Fibroblast of mammary gland (primary cell): ENCODE results near the gene RFX2.

ENCODE experiments used
- DNase-seq: peaks from one replicate; pipeline ENCODE4 v3.0.0-alpha.2; 2010; ENCODE audit warnings: low read depth
- H3K4me3 ChIP-seq: 2 replicates; pipeline ENCODE4 v1.5.1; 2011; ENCODE audit warnings: low read depth, mild to moderate bottlenecking, low read length, moderate library complexity; ENCODE audit not compliant: control insufficient read depth
- CTCF ChIP-seq: conservative IDR thresholded peaks from 2 replicates; pipeline ENCODE4 v1.5.1; 2011; ENCODE audit warnings: low read depth, low read length, inconsistent platforms; ENCODE audit not compliant: control insufficient read depth, insufficient read depth

The RFX2 gene

GRCh38 chr19:6099599-6099998 lies 10.7 kb downstream of the RFX2 start:
- TF ChIP-seq CTCF = no peak
- no peak overlapping the region for H3K4me3 ChIP-seq
- no peak for DNase-seq

GRCh38 chr19:6099033-6099432 lies 11.3 kb downstream of the RFX2 start:
- H3K4me3 ChIP-seq = no peak overlapping the region
- TF ChIP-seq CTCF = no peak
- DNase-seq = no peak

DNA sequence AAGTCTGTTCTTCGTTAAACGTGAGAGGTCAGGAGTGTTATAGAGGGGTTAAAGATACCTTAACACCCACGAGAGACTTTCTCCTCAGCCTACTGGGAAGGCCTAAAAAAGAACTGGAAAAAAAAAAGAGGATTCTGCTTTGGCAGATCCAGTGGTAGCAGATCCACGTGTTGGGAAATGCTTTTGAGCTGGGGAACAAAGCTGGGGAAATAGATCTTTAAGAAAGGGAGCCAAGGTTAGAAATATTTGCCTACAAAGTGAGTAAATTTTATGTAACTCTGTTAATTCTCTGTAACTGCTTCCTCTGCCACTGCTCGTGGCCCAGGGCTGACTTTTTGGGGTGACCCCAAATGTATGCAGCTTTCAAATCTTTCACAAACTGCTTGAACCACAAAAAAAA lies 11.7 kb downstream of the RFX2 start:
- no peak for TF ChIP-seq CTCF
- no peak overlapping the region for H3K4me3 ChIP-seq
- no peak for DNase-seq

DNA sequence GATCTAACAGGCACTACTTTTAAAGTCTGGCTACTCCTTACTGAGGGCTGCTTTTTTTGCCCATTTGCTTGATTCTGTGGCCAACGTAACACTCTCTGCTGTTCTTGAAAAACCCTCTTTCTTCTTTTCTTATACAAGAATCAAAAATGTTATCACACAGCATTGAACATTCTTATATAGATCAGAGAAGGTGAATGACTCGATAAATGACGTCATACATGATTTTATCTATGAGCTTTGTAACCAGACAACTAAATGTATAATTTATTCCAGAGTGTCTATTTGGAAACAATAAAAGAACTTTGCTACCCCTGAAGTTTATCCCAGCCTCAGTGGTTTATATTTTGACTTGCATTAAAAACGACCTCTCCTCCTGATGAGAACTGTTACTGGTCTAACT lies 12.4 kb downstream of the RFX2 start:
- H3K4me3 ChIP-seq = no peak overlapping the region
- no peak for DNase-seq
- TF ChIP-seq CTCF = no peak

DNA sequence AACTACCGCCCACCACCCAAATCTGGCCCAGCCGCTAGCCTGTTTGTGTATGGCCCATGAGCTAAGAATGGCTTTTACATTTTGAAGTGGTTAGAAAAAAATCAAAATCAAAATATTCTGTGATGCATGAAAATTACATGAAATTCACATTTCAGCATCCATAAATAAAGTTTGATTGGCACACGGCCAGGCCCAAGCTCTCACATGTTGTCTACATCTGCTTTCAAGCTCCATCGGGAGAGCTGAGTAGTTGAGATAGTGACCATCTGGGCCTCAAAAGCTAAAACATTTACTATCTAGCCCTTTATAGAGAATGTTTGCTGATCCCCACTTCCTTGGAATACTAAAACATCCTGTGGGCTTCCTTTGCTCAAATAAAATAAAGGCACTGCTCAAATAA lies 14.5 kb downstream of the RFX2 start:
- no peak for TF ChIP-seq CTCF
- DNase-seq = no peak
- no peak overlapping the region for H3K4me3 ChIP-seq

DNA sequence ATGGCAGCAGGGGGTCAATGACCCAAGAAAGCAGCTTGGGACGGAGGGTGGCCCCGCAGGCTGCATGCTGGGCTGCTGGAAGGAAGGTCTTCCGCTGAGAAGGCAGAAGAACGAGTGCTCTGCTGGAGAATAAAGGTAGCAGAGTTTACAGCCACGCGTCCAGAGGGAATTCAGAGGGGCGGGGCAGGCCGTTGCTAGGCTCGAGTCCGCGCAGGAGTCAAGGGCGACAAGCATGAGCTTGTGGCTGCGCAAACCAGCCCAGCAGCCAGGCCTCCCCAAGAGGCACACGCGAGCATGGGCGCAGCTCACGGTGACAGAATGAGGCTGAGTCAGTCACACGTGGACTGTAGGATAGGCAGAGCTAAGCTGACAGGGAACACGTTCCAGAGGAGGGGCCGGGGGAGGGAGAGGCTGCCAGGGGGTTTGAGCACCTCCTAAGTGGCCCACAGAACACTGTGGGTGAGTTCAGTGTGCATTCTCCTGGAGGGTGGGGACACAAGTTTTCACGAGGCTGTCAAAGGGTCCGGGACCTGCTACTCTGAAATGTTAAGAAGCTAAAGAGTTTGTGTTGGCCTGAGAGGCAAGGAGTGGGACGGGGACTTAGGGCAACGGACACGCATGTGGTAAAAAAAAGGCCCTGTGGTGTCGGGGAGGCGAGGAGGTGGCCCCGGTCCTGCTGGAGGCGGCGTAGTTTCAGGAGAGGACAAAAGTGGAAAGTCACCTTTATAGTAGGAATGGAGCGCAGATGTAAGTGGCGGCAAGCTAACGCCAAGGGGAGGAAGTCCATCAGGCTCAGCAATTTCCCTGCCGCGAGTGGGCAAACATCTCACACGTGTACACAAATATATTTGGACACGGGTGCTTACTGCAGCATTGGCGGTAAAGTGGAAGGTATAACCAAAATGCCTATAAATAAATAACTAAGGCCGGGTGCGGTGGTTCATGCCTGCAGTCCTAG lies 17.7 kb downstream of the RFX2 start:
- peak overlapping the region; percentile 20 for H3K4me3 ChIP-seq

More for the DNA sequence above, 17.7 kb downstream of the RFX2 start:
- DNase-seq = peak; percentile 85
- TF ChIP-seq CTCF = no peak
